Measurements from ENCODE around the gene CNTNAP2. TPM values are rescaled to one million over a fixed set of nuclear protein-coding genes. Genes with fewer than 3 reads are reported as not detected.
"Not testable (repeated sequence)": the region's sequence is repeated elsewhere in the genome, so short reads cannot be mapped to it uniquely, and the experiment has no call there.

Gene CNTNAP2
- total and polyA plus RNA-seq, 8 donors = 0.94 to 42.5 (median 38.6) TPM

- no peak for TF ChIP-seq CTCF (IDR thresholded peaks at IDR 0.05)
- Histone ChIP-seq H3K27ac (no peak overlapping the region), H3K27me3 (no peaks in the 10 kb centered on the region), H3K36me3 (no peaks in the 10 kb centered on the region), H3K4me3 (no peak overlapping the region), H3K9me3 (no peaks in the 10 kb centered on the region), H3K4me1 (no peaks in the 10 kb centered on the region)
- DNase-seq = no peak
- no peak for ATAC-seq
- intact Hi-C loops (cut with DNase I) = no loop called here
Measured at GRCh38 chr7:147779949-147780348, 1663.3 kb downstream of the CNTNAP2 start.

- TF ChIP-seq CTCF (IDR thresholded peaks at IDR 0.05) = no peak
Measured at GRCh38 chr7:147796581-147796980, 1680.0 kb downstream of the CNTNAP2 start.

GRCh38 chr7:147798001-147798400 is 1681.4 kb downstream of the CNTNAP2 start:
- peak in 2 of 4 donors; percentile 40 to 51 for DNase-seq
- intact Hi-C loops (cut with DNase I) = no loop called here
- TF ChIP-seq CTCF (IDR thresholded peaks at IDR 0.05) = no peak
- Histone ChIP-seq H3K9me3 (no peaks in the 10 kb centered on the region), H3K27ac (no peak overlapping the region), H3K36me3 (no peaks in the 10 kb centered on the region), H3K4me1 (no peaks in the 10 kb centered on the region), H3K4me3 (no peak overlapping the region), H3K27me3 (no peaks in the 10 kb centered on the region)
- no peak for ATAC-seq

More at GRCh38 chr7:147796581-147796980, 1680.0 kb downstream of the CNTNAP2 start:
- Histone ChIP-seq H3K27me3 (no peaks in the 10 kb centered on the region), H3K36me3 (no peaks in the 10 kb centered on the region), H3K27ac (no peak overlapping the region), H3K4me3 (no peak overlapping the region), H3K4me1 (no peaks in the 10 kb centered on the region), H3K9me3 (no peaks in the 10 kb centered on the region)
- intact Hi-C loops (cut with DNase I) = no loop called here
- ATAC-seq (no peak), DNase-seq (no peak)

GRCh38 chr7:147801762-147802161 is 1685.2 kb downstream of the CNTNAP2 start:
- DNase-seq = peak in 1 of 4 donors; percentile 31
- intact Hi-C loops (cut with DNase I); H3K4me3 ChIP-seq; H3K27me3 ChIP-seq; ATAC-seq; H3K36me3 ChIP-seq; H3K4me1 ChIP-seq; H3K27ac ChIP-seq; H3K9me3 ChIP-seq: not testable (repeated sequence)

GRCh38 chr7:147803151-147803550 is 1686.5 kb downstream of the CNTNAP2 start:
- no peak for DNase-seq
- no peak overlapping the region for H3K27ac ChIP-seq
- H3K4me3 ChIP-seq = no peak overlapping the region
- H3K36me3 ChIP-seq = no peaks in the 10 kb centered on the region
- ATAC-seq = no peak
- intact Hi-C loops (cut with DNase I) = no loop called here
- H3K9me3 ChIP-seq = peaks cover 0 to 4% of the 10 kb centered on the region in 2 donors
- H3K4me1 ChIP-seq = no peaks in the 10 kb centered on the region
- H3K27me3 ChIP-seq = no peaks in the 10 kb centered on the region
- no peak for TF ChIP-seq CTCF (IDR thresholded peaks at IDR 0.05)

- Histone ChIP-seq H3K27me3 (no peaks in the 10 kb centered on the region), H3K4me1 (no peaks in the 10 kb centered on the region), H3K4me3 (no peak overlapping the region), H3K27ac (no peak overlapping the region), H3K9me3 (peaks cover 0 to 4% of the 10 kb centered on the region in 2 donors), H3K36me3 (no peaks in the 10 kb centered on the region)
- peak in 2 of 4 donors; percentile 80 to 86 for DNase-seq
- no peak for TF ChIP-seq CTCF (IDR thresholded peaks at IDR 0.05)
- intact Hi-C loops (cut with DNase I) = no loop called here
- no peak for ATAC-seq
Measured at GRCh38 chr7:147803606-147804005, 1687.0 kb downstream of the CNTNAP2 start.

Measured in left lung (tissue), 10 donors.